ENCODE results near the gene MS4A12. TPM values are rescaled to one million over a fixed set of nuclear protein-coding genes. Genes with fewer than 3 reads are reported as not detected.
"Not testable (repeated sequence)": the region's sequence is repeated elsewhere in the genome, so short reads cannot be mapped to it uniquely, and the experiment has no call there.

MS4A12 gene
- total RNA-seq, 6 experiments from 2014 or later = not detected

GRCh38 chr11:60528465-60528864, 35.9 kb downstream of the MS4A12 start:
- Histone ChIP-seq H3K4me3 (no peak overlapping the region), H3K27me3 (no peaks in the 10 kb centered on the region), H3K27ac (no peak overlapping the region), H3K4me1 (no peaks in the 10 kb centered on the region), H3K36me3 (no peaks in the 10 kb centered on the region), H3K9me3 (no peaks in the 10 kb centered on the region)
- intact Hi-C loops (cut with DNase I) = no loop called here
- ATAC-seq (no peak), DNase-seq (no peak)
- TF ChIP-seq POLR2A (IDR thresholded peaks at IDR 0.05) (no peak), CTCF (IDR thresholded peaks at IDR 0.05) (no peak)
- 18% methylated on average over 1 of the region's 1 CpG for WGBS (ENCODE audit: insufficient coverage, low coverage, low lambda C conversion rate, missing lambda C conversion rate)

DNA sequence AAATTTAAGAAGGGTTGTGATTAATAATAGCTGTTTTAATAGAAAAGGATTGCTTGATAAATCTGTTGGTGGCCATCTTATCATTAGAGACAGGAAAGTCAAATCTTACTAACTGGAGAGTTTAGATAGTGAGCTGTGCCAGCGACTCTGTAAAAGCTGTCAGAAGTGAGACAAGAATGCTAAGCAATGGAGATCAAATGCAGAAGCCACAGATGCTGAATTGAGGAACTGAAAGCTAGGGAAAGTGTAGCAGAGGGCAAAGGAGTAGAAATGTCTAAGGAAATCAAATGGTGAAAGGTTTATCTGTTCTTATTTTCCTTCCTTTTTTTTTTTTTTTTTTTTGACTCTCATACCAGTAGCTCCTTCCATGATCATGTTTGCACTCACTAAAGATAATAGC, 36.4 kb downstream of the MS4A12 start:
- Histone ChIP-seq H3K27me3 (no peaks in the 10 kb centered on the region), H3K36me3 (no peaks in the 10 kb centered on the region), H3K27ac (no peak overlapping the region), H3K4me3 (no peak overlapping the region), H3K9me3 (no peaks in the 10 kb centered on the region), H3K4me1 (no peaks in the 10 kb centered on the region)
- ATAC-seq (peak in 1 of 4 donors; percentile 30), DNase-seq (no peak)
- TF ChIP-seq POLR2A (IDR thresholded peaks at IDR 0.05) (no peak), CTCF (IDR thresholded peaks at IDR 0.05) (no peak)
- 0% methylated on average over 1 of the region's 1 CpG for WGBS (ENCODE audit: insufficient coverage, low coverage, low lambda C conversion rate, missing lambda C conversion rate)
- intact Hi-C loops (cut with DNase I) = no loop called here

GRCh38 chr11:60530454-60531100, 38.0 kb downstream of the MS4A12 start:
- WGBS (ENCODE audit: insufficient coverage, low coverage, low lambda C conversion rate, missing lambda C conversion rate) = 84% methylated on average over 3 of the region's 3 CpGs
- Histone ChIP-seq H3K9me3 (no peaks in the 10 kb centered on the region), H3K4me1 (no peaks in the 10 kb centered on the region), H3K36me3 (no peaks in the 10 kb centered on the region), H3K27me3 (no peaks in the 10 kb centered on the region), H3K27ac (no peak overlapping the region), H3K4me3 (no peak overlapping the region)
- DNase-seq (no peak), ATAC-seq (no peak)
- TF ChIP-seq CTCF (IDR thresholded peaks at IDR 0.05) (no peak), POLR2A (IDR thresholded peaks at IDR 0.05) (no peak)
- intact Hi-C loops (cut with DNase I) = no loop called here

DNA sequence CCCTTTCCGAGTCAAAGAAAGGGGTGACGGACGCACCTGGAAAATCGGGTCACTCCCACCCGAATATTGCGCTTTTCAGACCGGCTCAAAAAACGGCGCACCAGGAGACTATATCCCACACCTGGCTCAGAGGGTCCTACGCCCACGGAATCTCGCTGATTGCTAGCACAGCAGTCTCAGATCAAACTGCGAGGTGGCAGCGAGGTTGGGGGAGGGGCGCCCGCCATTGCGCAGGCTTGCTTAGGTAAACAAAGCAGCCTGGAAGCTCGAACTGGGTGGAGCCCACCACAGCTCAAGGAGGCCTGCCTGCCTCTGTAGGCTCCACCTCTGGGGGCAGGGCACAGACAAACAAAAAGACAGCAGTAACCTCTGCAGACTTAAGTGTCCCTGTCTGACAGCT, 39.8 kb downstream of the MS4A12 start:
- DNase-seq; H3K27ac ChIP-seq; H3K9me3 ChIP-seq; H3K36me3 ChIP-seq; H3K27me3 ChIP-seq; ATAC-seq; H3K4me3 ChIP-seq; H3K4me1 ChIP-seq; intact Hi-C loops (cut with DNase I): not testable (repeated sequence)
- WGBS (ENCODE audit: insufficient coverage, low coverage, low lambda C conversion rate, missing lambda C conversion rate) = 74% methylated on average over 7 of the region's 18 CpGs

GRCh38 chr11:60538627-60539026, 46.0 kb downstream of the MS4A12 start:
- ATAC-seq; H3K9me3 ChIP-seq; H3K27ac ChIP-seq; H3K4me3 ChIP-seq; DNase-seq; H3K36me3 ChIP-seq; H3K4me1 ChIP-seq; intact Hi-C loops (cut with DNase I); H3K27me3 ChIP-seq: not testable (repeated sequence)

GRCh38 chr11:60544077-60544476, 51.5 kb downstream of the MS4A12 start:
- no peaks in the 10 kb centered on the region for H3K36me3 ChIP-seq
- no peaks in the 10 kb centered on the region for H3K27me3 ChIP-seq
- DNase-seq (no peak), ATAC-seq (no peak)
- TF ChIP-seq POLR2A (IDR thresholded peaks at IDR 0.05) = no peak
- no peak for TF ChIP-seq CTCF (IDR thresholded peaks at IDR 0.05)
- WGBS (ENCODE audit: insufficient coverage, low coverage, low lambda C conversion rate, missing lambda C conversion rate) = 55% methylated on average over 5 of the region's 5 CpGs
- intact Hi-C loops (cut with DNase I) = no loop called here
- H3K4me3 ChIP-seq = no peak overlapping the region
- H3K9me3 ChIP-seq = no peaks in the 10 kb centered on the region
- no peaks in the 10 kb centered on the region for H3K4me1 ChIP-seq
- no peak overlapping the region for H3K27ac ChIP-seq

Measured in right lobe of liver (tissue), 6 donors.